Measurements from ENCODE around the gene GID8.

GRCh38 chr20:62969179-62969760, 31.3 kb downstream of the GID8 start:
- TF ChIP-seq, protein P1, sequence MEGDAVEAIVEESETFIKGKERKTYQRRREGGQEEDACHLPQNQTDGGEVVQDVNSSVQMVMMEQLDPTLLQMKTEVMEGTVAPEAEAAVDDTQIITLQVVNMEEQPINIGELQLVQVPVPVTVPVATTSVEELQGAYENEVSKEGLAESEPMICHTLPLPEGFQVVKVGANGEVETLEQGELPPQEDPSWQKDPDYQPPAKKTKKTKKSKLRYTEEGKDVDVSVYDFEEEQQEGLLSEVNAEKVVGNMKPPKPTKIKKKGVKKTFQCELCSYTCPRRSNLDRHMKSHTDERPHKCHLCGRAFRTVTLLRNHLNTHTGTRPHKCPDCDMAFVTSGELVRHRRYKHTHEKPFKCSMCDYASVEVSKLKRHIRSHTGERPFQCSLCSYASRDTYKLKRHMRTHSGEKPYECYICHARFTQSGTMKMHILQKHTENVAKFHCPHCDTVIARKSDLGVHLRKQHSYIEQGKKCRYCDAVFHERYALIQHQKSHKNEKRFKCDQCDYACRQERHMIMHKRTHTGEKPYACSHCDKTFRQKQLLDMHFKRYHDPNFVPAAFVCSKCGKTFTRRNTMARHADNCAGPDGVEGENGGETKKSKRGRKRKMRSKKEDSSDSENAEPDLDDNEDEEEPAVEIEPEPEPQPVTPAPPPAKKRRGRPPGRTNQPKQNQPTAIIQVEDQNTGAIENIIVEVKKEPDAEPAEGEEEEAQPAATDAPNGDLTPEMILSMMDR (IDR thresholded peaks at IDR 0.05), result no peak
- no peak for TF ChIP-seq EP300 (IDR thresholded peaks at IDR 0.05)
